ES-I3 (cell line): ENCODE results near the gene PLA2G4A.

Experiments used
- H3K36me3 ChIP-seq: 2 replicates; pipeline ENCODE4 v1.6.1; 2013; ENCODE audit warnings: mild to moderate bottlenecking, low read length, control low read depth, moderate library complexity; ENCODE audit not compliant: insufficient read depth
- H3K4me1 ChIP-seq: 2 replicates; pipeline ENCODE4 v1.6.1; 2013; ENCODE audit warnings: mild to moderate bottlenecking, control low read depth, low read length; ENCODE audit not compliant: insufficient read depth
- H3K9ac ChIP-seq: 2 replicates; pipeline ENCODE4 v1.6.1; 2013; ENCODE audit warnings: low read depth, mild to moderate bottlenecking, low read length, moderate library complexity
- H3K9me3 ChIP-seq: 2 replicates; pipeline ENCODE4 v1.6.1; 2013; ENCODE audit warnings: mild to moderate bottlenecking, low read length, moderate library complexity; ENCODE audit not compliant: control insufficient read depth, insufficient read depth

The PLA2G4A gene

GRCh38 chr1:186997877-186998276, 169.1 kb downstream of the PLA2G4A start:
- no peaks in the 10 kb centered on the region for H3K36me3 ChIP-seq
- no peaks in the 10 kb centered on the region for H3K9me3 ChIP-seq
- no peak overlapping the region for H3K9ac ChIP-seq
- H3K4me1 ChIP-seq = no peaks in the 10 kb centered on the region

GRCh38 chr1:186999506-186999905, 170.8 kb downstream of the PLA2G4A start:
- no peak overlapping the region for H3K9ac ChIP-seq

GRCh38 chr1:187001198-187001889, 172.6 kb downstream of the PLA2G4A start:
- Histone ChIP-seq H3K9me3 (0 out of 2 replicates have a peak, but pooled peaks cover 4% of the 10 kb centered on the region), H3K36me3 (no peaks in the 10 kb centered on the region), H3K9ac (no peak overlapping the region), H3K4me1 (no peaks in the 10 kb centered on the region)

More at GRCh38 chr1:186999506-186999905, 170.8 kb downstream of the PLA2G4A start:
- Histone ChIP-seq H3K4me1 (no peaks in the 10 kb centered on the region), H3K9me3 (no peaks in the 10 kb centered on the region), H3K36me3 (no peaks in the 10 kb centered on the region)

GRCh38 chr1:187003353-187003752, 174.6 kb downstream of the PLA2G4A start:
- no peaks in the 10 kb centered on the region for H3K4me1 ChIP-seq
- no peaks in the 10 kb centered on the region for H3K36me3 ChIP-seq
- no peak overlapping the region for H3K9ac ChIP-seq
- H3K9me3 ChIP-seq = peaks cover 15% of the 10 kb centered on the region; the same call in 1 of the 2 replicates

GRCh38 chr1:187006896-187007295, 178.1 kb downstream of the PLA2G4A start:
- H3K36me3 ChIP-seq = no peaks in the 10 kb centered on the region; the same call in 1 of the 2 replicates
- H3K4me1 ChIP-seq = no peaks in the 10 kb centered on the region; the same call in 1 of the 2 replicates
- H3K9ac ChIP-seq = no peak overlapping the region
- peaks cover 20% of the 10 kb centered on the region for H3K9me3 ChIP-seq

- Histone ChIP-seq H3K9ac (no peak overlapping the region), H3K9me3 (peaks cover 20% of the 10 kb centered on the region), H3K4me1 (no peaks in the 10 kb centered on the region; the same call in 1 of the 2 replicates), H3K36me3 (no peaks in the 10 kb centered on the region; the same call in 1 of the 2 replicates)
These were observed 180.6 kb downstream of the PLA2G4A start for GRCh38 chr1:187009320-187009719.

- Histone ChIP-seq H3K36me3 (no peaks in the 10 kb centered on the region; the same call in 1 of the 2 replicates), H3K4me1 (no peaks in the 10 kb centered on the region; the same call in 1 of the 2 replicates), H3K9ac (no peak overlapping the region), H3K9me3 (peaks cover 20% of the 10 kb centered on the region)
These were observed 182.0 kb downstream of the PLA2G4A start for GRCh38 chr1:187010571-187011309.

GRCh38 chr1:187013582-187014200, 184.9 kb downstream of the PLA2G4A start:
- no peak overlapping the region for H3K9ac ChIP-seq
- H3K9me3 ChIP-seq = peaks cover 5% of the 10 kb centered on the region
- no peaks in the 10 kb centered on the region; the same call in 1 of the 2 replicates for H3K4me1 ChIP-seq
- no peaks in the 10 kb centered on the region; the same call in 1 of the 2 replicates for H3K36me3 ChIP-seq

- H3K4me1 ChIP-seq = no peaks in the 10 kb centered on the region
- no peak overlapping the region for H3K9ac ChIP-seq
- no peaks in the 10 kb centered on the region; the same call in 1 of the 2 replicates for H3K9me3 ChIP-seq
- H3K36me3 ChIP-seq = no peaks in the 10 kb centered on the region
These were observed 189.5 kb downstream of the PLA2G4A start for GRCh38 chr1:187018291-187018690.

- Histone ChIP-seq H3K9me3 (no peaks in the 10 kb centered on the region), H3K9ac (no peak overlapping the region), H3K4me1 (no peaks in the 10 kb centered on the region)
These were observed 198.5 kb downstream of the PLA2G4A start for GRCh38 chr1:187027253-187027652.

GRCh38 chr1:187032316-187032981, 203.7 kb downstream of the PLA2G4A start:
- Histone ChIP-seq H3K4me1 (no peaks in the 10 kb centered on the region), H3K9ac (no peak overlapping the region), H3K36me3 (no peaks in the 10 kb centered on the region), H3K9me3 (no peaks in the 10 kb centered on the region)

More at GRCh38 chr1:187027253-187027652, 198.5 kb downstream of the PLA2G4A start:
- no peaks in the 10 kb centered on the region for H3K36me3 ChIP-seq

GRCh38 chr1:187032982-187033692, 204.4 kb downstream of the PLA2G4A start:
- Histone ChIP-seq H3K9ac (no peak overlapping the region), H3K4me1 (no peaks in the 10 kb centered on the region), H3K36me3 (no peaks in the 10 kb centered on the region), H3K9me3 (no peaks in the 10 kb centered on the region)

GRCh38 chr1:187033693-187034390, 205.1 kb downstream of the PLA2G4A start:
- no peaks in the 10 kb centered on the region for H3K9me3 ChIP-seq

More at GRCh38 chr1:187033693-187034390, 205.1 kb downstream of the PLA2G4A start:
- Histone ChIP-seq H3K4me1 (no peaks in the 10 kb centered on the region), H3K9ac (no peak overlapping the region), H3K36me3 (no peaks in the 10 kb centered on the region)
